Activated T-helper 1 cell treated with anti-CD3 and anti-CD28 coated beads, Interleukin-12 subunit alpha, Interleukin-12 subunit beta, Interleukin-2, Interleukin-4 antibody, amounts not matched to agents 30 ng/mL and 10 ng/mL and 1 ng/mL, durations not matched to agents 14 hours and 24 hours and 36 hours (primary cell): ENCODE data around the gene SLC22A1. TPM values are rescaled to one million over a fixed set of nuclear protein-coding genes. Genes with fewer than 3 reads are reported as not detected.
A peak's percentile ranks its signal among the peaks of the same experiment; 100 is the strongest.
"Not testable (repeated sequence)": the region's sequence is repeated elsewhere in the genome, so short reads cannot be mapped to it uniquely, and the experiment has no call there.

Experiments used
- DNase-seq: peaks from one replicate; pipeline ENCODE4 v3.0.0; 2021; ENCODE audit warnings: low spot score
- H3K27ac Mint-ChIP-seq: one replicate; pipeline ENCODE4 v1.8.0; 2021; ENCODE audit warnings: mild to moderate bottlenecking, mixed read lengths
- H3K27me3 Mint-ChIP-seq: one replicate; pipeline ENCODE4 v1.8.0; 2022; ENCODE audit warnings: mild to moderate bottlenecking, moderate library complexity, mixed read lengths; ENCODE audit not compliant: insufficient read depth
- H3K36me3 Mint-ChIP-seq: one replicate; pipeline ENCODE4 v1.8.0; 2021; ENCODE audit warnings: low read depth, mixed read lengths
- H3K4me1 Mint-ChIP-seq: one replicate; pipeline ENCODE4 v1.8.0; 2021; ENCODE audit warnings: low read depth, mixed read lengths
- H3K4me3 Mint-ChIP-seq: one replicate; pipeline ENCODE4 v1.8.0; 2021; ENCODE audit warnings: mild to moderate bottlenecking, moderate library complexity, mixed read lengths
- H3K9me3 Mint-ChIP-seq: one replicate; pipeline ENCODE4 v1.8.0; 2021; ENCODE audit warnings: mixed read lengths
- intact Hi-C: fragments of 100-400 bp; cut with micrococcal nuclease; formaldehyde crosslinking; loops from one replicate; pipeline ENCODE4 v1.15.1; 2024
- total RNA-seq: library from RNA; stranded (reverse); gene quantifications from 2 replicates; pipeline ENCODE4 v1.2.3, GENCODE V29; 2022

SLC22A1 gene
- total RNA-seq, 1 donor from 2014 or later = 3.7 TPM

DNA sequence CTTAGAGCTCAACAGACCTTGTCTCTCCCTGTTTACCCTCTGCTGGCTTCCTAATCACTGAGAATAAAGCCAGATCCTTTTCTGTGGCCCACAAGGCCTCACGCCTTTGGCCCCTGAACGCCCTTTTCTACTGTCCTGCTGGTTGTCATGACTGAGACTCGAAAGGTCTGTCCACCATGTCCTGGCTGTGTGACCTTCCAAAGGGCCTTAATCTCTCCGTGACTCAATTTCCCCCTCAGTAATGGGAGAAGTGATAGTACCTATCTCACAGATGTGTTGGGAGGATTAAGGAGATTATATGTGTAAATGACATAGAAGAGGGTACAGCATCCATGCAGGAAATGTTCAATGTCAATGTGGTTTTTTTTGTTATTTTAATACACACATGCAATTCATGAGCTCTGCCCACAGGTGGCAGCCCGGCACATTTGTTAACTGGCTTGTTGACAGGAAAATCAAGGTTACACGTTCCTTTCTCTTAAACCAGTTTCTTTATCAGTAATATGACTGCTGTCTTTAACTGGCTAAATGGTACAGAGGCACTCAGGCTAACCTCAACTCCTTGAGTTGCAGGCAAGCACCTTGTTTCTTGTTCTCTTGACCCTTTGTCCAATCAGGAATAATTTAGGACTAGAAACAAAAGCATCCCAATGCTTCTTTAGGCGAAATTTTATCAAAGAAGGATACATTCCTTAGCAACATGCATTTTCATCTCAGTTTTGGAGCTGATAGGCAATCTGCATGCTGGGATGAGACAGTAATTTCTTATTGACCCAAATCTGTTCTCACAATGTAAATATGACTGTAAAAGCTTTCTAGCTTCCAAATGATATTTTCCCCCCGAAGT, 16.6 kb downstream of the SLC22A1 start:
- peak overlapping the region; percentile 52 for H3K27ac Mint-ChIP-seq
- intact Hi-C loops = loop anchor here (1.0 kb wide), 2 partner anchors 318 to 396 kb away; no protein-coding TSS in a partner anchor

GRCh38 chr6:160138839-160139419, 17.3 kb downstream of the SLC22A1 start:
- Mint-ChIP-seq H3K27me3 (no peaks in the 10 kb centered on the region), H3K9me3 (no peaks in the 10 kb centered on the region), H3K4me3 (no peak overlapping the region), H3K36me3 (peaks cover 4% of the 10 kb centered on the region), H3K27ac (no peak overlapping the region), H3K4me1 (peaks cover 18% of the 10 kb centered on the region)
- DNase-seq = no peak
- intact Hi-C loops = loop anchor here (1.0 kb wide), 2 partner anchors 317 to 395 kb away; no protein-coding TSS in a partner anchor

More for the DNA sequence above, 16.6 kb downstream of the SLC22A1 start:
- no peak overlapping the region for H3K4me3 Mint-ChIP-seq
- H3K4me1 Mint-ChIP-seq = peaks cover 18% of the 10 kb centered on the region
- H3K36me3 Mint-ChIP-seq = peaks cover 6% of the 10 kb centered on the region
- H3K27me3 Mint-ChIP-seq = no peaks in the 10 kb centered on the region
- no peaks in the 10 kb centered on the region for H3K9me3 Mint-ChIP-seq
- peak; percentile 47 for DNase-seq

- Mint-ChIP-seq H3K27me3 (no peaks in the 10 kb centered on the region), H3K27ac (no peak overlapping the region), H3K4me1 (peaks cover 22% of the 10 kb centered on the region), H3K36me3 (peaks cover 7% of the 10 kb centered on the region), H3K4me3 (no peak overlapping the region), H3K9me3 (no peaks in the 10 kb centered on the region)
- no peak for DNase-seq
- intact Hi-C loops = no loop called here
These were observed 17.8 kb downstream of the SLC22A1 start for GRCh38 chr6:160139420-160139851.

GRCh38 chr6:160140493-160140892, 18.9 kb downstream of the SLC22A1 start:
- H3K4me1 Mint-ChIP-seq = peaks cover 15% of the 10 kb centered on the region
- H3K4me3 Mint-ChIP-seq, H3K27ac Mint-ChIP-seq, H3K9me3 Mint-ChIP-seq, DNase-seq, H3K36me3 Mint-ChIP-seq, H3K27me3 Mint-ChIP-seq, intact Hi-C loops: not testable (repeated sequence)

- Mint-ChIP-seq H3K9me3 (no peaks in the 10 kb centered on the region), H3K27me3 (no peaks in the 10 kb centered on the region), H3K4me3 (no peak overlapping the region), H3K36me3 (peaks cover 7% of the 10 kb centered on the region), H3K27ac (no peak overlapping the region), H3K4me1 (peaks cover 15% of the 10 kb centered on the region)
- intact Hi-C loops = no loop called here
- no peak for DNase-seq
These were observed 19.5 kb downstream of the SLC22A1 start for GRCh38 chr6:160141001-160141726.

GRCh38 chr6:160142115-160142715, 20.6 kb downstream of the SLC22A1 start:
- Mint-ChIP-seq H3K27me3 (no peaks in the 10 kb centered on the region), H3K4me1 (peaks cover 15% of the 10 kb centered on the region)
- intact Hi-C loops = no loop called here

DNA sequence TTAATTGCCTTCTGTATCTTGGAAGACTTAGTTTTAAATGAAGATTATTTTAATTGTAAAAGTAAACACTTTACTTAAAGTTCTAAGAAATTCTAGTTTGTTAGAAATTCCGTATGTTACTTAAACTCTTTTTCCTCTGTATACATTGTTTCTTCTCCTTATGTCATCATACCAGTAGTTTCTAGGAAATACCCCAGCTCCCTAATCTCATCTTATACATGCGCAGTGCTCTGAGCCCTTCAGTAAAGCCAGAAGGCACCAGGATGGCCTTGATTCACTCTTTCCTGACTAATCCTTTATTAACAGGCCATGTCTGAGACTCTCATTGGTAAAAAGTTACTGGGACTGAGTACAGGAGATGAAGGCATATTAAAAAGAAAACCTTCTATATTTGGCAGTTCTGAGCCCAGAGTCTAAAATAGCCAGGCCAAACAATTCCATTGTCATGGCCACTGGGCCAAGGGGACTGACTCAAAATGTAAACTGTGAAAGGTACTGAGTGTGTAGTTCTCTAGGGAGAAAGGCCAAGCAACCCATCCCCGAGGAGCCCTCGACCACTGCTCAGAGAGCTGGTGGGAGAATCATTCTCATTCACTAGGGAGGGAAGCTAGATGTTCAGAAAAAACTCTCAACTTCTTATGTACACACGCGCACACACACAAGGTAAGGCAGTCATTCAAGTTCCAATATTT, 25.0 kb downstream of the SLC22A1 start:
- H3K4me3 Mint-ChIP-seq = no peak overlapping the region
- no peaks in the 10 kb centered on the region for H3K9me3 Mint-ChIP-seq
- H3K27me3 Mint-ChIP-seq = peaks cover 4% of the 10 kb centered on the region
- peaks cover 5% of the 10 kb centered on the region for H3K4me1 Mint-ChIP-seq
- intact Hi-C loops = no loop called here
- no peak overlapping the region for H3K27ac Mint-ChIP-seq
- no peak for DNase-seq
- H3K36me3 Mint-ChIP-seq = peaks cover 7% of the 10 kb centered on the region

More at GRCh38 chr6:160142115-160142715, 20.6 kb downstream of the SLC22A1 start:
- Mint-ChIP-seq H3K36me3 (peaks cover 5% of the 10 kb centered on the region), H3K27ac (no peak overlapping the region), H3K9me3 (no peaks in the 10 kb centered on the region), H3K4me3 (no peak overlapping the region)
- DNase-seq = no peak

DNA sequence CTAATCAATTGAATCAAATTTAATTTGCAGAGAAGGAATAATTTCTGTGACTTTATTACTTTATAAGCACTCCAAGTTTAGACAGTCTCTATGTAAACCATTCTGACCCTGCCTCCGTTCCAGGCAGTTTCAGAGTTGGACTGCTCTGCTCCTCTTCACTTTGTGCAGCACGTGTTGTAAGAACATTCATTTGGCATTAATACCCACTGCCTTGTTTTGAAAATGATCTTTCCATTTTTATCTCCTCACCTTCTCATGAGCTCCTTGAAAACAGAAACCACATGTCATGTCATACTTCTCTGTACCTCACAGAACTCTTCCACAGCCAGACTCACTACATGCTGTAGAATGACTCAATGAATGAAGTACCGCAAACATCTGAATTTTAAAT, 25.5 kb downstream of the SLC22A1 start:
- H3K27ac Mint-ChIP-seq = no peak overlapping the region
- H3K4me1 Mint-ChIP-seq = peaks cover 5% of the 10 kb centered on the region
- no peak overlapping the region for H3K4me3 Mint-ChIP-seq
- H3K9me3 Mint-ChIP-seq = no peaks in the 10 kb centered on the region
- intact Hi-C loops = no loop called here
- DNase-seq = no peak
- peaks cover 5% of the 10 kb centered on the region for H3K27me3 Mint-ChIP-seq
- H3K36me3 Mint-ChIP-seq = peaks cover 8% of the 10 kb centered on the region

- H3K4me1 Mint-ChIP-seq = no peaks in the 10 kb centered on the region
- no peak overlapping the region for H3K27ac Mint-ChIP-seq
- DNase-seq = no peak
- intact Hi-C loops = no loop called here
- H3K9me3 Mint-ChIP-seq = no peaks in the 10 kb centered on the region
- peaks cover 9% of the 10 kb centered on the region for H3K36me3 Mint-ChIP-seq
- peaks cover 5% of the 10 kb centered on the region for H3K27me3 Mint-ChIP-seq
- H3K4me3 Mint-ChIP-seq = no peak overlapping the region
These were observed 32.9 kb downstream of the SLC22A1 start for GRCh38 chr6:160154471-160154870.

DNA sequence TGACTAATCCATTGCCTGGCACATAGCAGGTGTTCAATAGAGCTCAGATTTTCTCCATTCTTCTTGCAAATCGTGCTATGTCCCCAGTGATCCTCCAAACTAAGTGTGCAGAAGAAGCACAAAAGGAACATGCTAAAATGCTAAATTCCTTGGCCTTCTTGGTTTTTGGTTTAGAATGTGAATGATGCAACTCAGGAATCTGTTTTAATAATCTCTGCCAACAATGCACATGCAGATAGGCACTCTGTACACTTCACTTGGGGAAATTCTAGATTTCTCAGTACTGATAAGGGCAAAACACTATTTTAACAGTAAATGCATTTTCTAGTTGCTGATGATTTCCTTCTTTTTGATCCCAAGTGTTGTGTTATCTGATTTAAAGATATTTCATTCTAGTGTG, 35.2 kb downstream of the SLC22A1 start:
- H3K4me3 Mint-ChIP-seq = no peak overlapping the region
- H3K4me1 Mint-ChIP-seq = no peaks in the 10 kb centered on the region
- no peaks in the 10 kb centered on the region for H3K27me3 Mint-ChIP-seq
- intact Hi-C loops = no loop called here
- no peaks in the 10 kb centered on the region for H3K9me3 Mint-ChIP-seq
- H3K36me3 Mint-ChIP-seq = peaks cover 6% of the 10 kb centered on the region
- no peak for DNase-seq
- H3K27ac Mint-ChIP-seq = no peak overlapping the region

GRCh38 chr6:160160450-160160849, 38.8 kb downstream of the SLC22A1 start:
- Mint-ChIP-seq H3K27ac (no peak overlapping the region), H3K9me3 (no peaks in the 10 kb centered on the region), H3K4me3 (no peak overlapping the region), H3K36me3 (peaks cover 6% of the 10 kb centered on the region), H3K27me3 (no peaks in the 10 kb centered on the region), H3K4me1 (no peaks in the 10 kb centered on the region)
- intact Hi-C loops = no loop called here
- no peak for DNase-seq

DNA sequence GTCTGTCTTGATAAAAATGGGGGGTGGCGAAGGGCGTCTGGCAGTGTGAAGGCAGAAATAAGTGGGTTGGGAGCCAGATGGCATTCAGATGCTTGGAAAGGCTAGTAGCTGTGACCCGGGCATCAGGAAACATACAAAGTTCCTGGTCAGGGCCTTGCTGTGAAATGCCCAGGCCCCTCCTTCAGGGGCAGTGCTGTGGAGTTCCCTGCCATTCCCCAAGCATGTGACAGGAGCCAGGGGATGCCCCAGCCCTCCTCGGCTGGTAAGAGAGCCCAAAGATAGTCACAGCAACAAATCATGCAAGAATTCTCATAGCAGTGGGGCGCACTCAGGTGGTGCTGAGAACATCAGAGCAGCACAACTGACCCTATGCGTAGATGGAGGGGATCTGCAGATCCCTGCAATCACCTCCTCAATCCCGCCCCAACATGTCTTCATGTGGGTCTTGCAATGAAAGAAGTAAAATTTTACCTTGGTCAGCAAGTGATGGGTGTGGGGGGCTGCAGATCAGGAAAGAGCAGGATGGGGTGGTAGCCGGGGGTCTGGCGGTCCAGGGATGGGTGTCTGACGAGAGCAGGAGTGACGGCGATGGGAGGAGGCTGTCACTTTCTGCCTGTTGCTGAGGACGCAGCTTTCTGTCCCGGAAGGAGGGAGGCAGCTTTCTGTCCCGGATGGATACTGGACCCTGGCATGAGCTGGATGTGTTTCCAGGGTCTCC, 39.5 kb downstream of the SLC22A1 start:
- intact Hi-C loops = no loop called here
- no peaks in the 10 kb centered on the region for H3K27me3 Mint-ChIP-seq
- no peak overlapping the region for H3K27ac Mint-ChIP-seq
- no peaks in the 10 kb centered on the region for H3K9me3 Mint-ChIP-seq
- H3K4me1 Mint-ChIP-seq = no peaks in the 10 kb centered on the region
- no peak for DNase-seq
- peaks cover 2% of the 10 kb centered on the region for H3K36me3 Mint-ChIP-seq
- no peak overlapping the region for H3K4me3 Mint-ChIP-seq
